ENCODE data around the gene PPFIA2.
"Not testable (repeated sequence)": the region's sequence is repeated elsewhere in the genome, so short reads cannot be mapped to it uniquely, and the experiment has no call there.

The PPFIA2 gene

GRCh38 chr12:81221681-81222080, 537.5 kb downstream of the PPFIA2 start:
- no peak for TF ChIP-seq CTCF (IDR thresholded peaks at IDR 0.05; ENCODE audit: control extremely low read depth, extremely low read depth, low read depth, missing control alignments)
- DNase-seq (ENCODE audit: extremely low spot score) = no peak
- ChIA-PET POLR2A (no interaction called here), CTCF (no interaction called here)

GRCh38 chr12:81216739-81217138, 542.4 kb downstream of the PPFIA2 start:
- CTCF ChIA-PET = interaction anchor here (1.0 to 1.2 kb wide), 3 partner anchors 13 to 24 kb away, joined by 3 read pairs; no protein-coding TSS in a partner anchor
- no peak for TF ChIP-seq CTCF (IDR thresholded peaks at IDR 0.05; ENCODE audit: control extremely low read depth, extremely low read depth, low read depth, missing control alignments)
- no peak for DNase-seq (ENCODE audit: extremely low spot score)
- POLR2A ChIA-PET = no interaction called here

GRCh38 chr12:81212996-81213696, 546.0 kb downstream of the PPFIA2 start:
- no peak for DNase-seq (ENCODE audit: extremely low spot score)
- ChIA-PET POLR2A (no interaction called here), CTCF (interaction anchor here (0.8 kb wide), 1 partner anchor 16 kb away, joined by 3 read pairs; no protein-coding TSS in a partner anchor)
- TF ChIP-seq CTCF (IDR thresholded peaks at IDR 0.05; ENCODE audit: control extremely low read depth, extremely low read depth, low read depth, missing control alignments) = no peak

GRCh38 chr12:81211306-81211705, 547.8 kb downstream of the PPFIA2 start:
- ChIA-PET CTCF (no interaction called here), POLR2A (no interaction called here)
- no peak for DNase-seq (ENCODE audit: extremely low spot score)
- no peak for TF ChIP-seq CTCF (IDR thresholded peaks at IDR 0.05; ENCODE audit: control extremely low read depth, extremely low read depth, low read depth, missing control alignments)

GRCh38 chr12:81209772-81210225, 549.4 kb downstream of the PPFIA2 start:
- CTCF ChIA-PET; DNase-seq (ENCODE audit: extremely low spot score); POLR2A ChIA-PET: not testable (repeated sequence)

- TF ChIP-seq CTCF (IDR thresholded peaks at IDR 0.05; ENCODE audit: control extremely low read depth, extremely low read depth, low read depth, missing control alignments) = no peak
- POLR2A ChIA-PET = no interaction called here
- CTCF ChIA-PET = no interaction called here
- DNase-seq (ENCODE audit: extremely low spot score) = no peak
Measured at GRCh38 chr12:81209012-81209411, 550.1 kb downstream of the PPFIA2 start.

- DNase-seq (ENCODE audit: extremely low spot score) = no peak
- TF ChIP-seq CTCF (IDR thresholded peaks at IDR 0.05; ENCODE audit: control extremely low read depth, extremely low read depth, low read depth, missing control alignments) = no peak
- ChIA-PET CTCF (no interaction called here), POLR2A (no interaction called here)
Measured at GRCh38 chr12:81208187-81208911, 550.8 kb downstream of the PPFIA2 start.
